Measurements from ENCODE around the gene PRKAG2.
A peak's percentile ranks its signal among the peaks of the same experiment; 100 is the strongest.
"Not testable (repeated sequence)": the region's sequence is repeated elsewhere in the genome, so short reads cannot be mapped to it uniquely, and the experiment has no call there.

The PRKAG2 gene

DNA sequence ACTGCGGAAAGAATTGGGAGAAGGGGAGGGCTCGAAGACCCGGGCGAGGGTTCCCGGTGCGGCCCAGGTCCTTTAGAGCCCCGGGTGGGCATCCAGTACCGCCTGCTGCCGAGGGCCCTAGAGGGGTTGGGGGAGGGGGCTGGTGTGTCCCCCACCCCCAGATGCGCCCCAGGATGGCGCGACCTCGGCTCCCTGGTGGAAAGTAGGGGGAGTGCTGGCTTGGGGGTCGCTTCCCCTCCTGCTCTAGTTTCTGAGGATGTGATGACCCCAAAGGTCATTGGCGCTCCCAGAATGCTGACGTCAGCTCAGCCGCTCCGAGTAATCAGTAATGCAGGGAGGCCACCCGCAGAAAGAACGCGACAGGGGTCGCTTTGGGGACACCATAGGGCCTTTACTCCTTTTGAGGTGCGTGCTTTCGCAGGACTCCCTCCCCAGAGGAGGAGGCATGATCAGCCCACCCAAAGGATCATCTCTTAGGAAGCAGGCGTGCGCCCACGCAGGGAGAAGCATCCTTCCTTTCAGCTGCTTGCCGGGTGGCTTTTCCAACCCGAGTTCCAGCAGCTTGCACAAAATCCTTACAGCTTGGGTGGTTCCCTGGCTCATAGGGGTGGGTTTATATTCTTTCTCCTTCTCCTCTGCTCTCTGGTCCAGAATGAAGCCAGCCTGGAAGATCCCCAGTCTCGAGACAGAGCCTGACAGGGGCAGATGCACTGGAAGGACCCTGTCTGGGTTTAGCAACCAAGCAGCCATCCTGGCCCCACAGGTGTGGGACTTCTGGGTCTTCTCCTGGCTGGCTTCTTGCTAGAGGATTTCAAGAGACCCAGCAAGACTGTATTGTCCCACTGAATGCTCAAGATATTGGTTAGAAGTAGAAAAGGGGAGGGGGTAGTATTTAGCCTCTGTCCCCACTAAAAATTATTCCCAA lies 1.3 kb upstream of the PRKAG2 start:
- Histone ChIP-seq H3K4me2 (ENCODE audit: low read length) (peak overlapping the region; percentile 95), H3K9me3 (ENCODE audit: control insufficient read depth, low read length) (no peaks in the 10 kb centered on the region), H3K36me3 (ENCODE audit: control insufficient read depth, insufficient read depth, low read length) (no peaks in the 10 kb centered on the region), H3K9ac (no peak overlapping the region), H3K27ac (no peak overlapping the region), H3K27me3 (ENCODE audit: control insufficient read depth, insufficient read depth, low read length) (no peaks in the 10 kb centered on the region), H2AFZ (peak overlapping the region; percentile 95), H3K4me1 (no peaks in the 10 kb centered on the region), H3K4me3 (ENCODE audit: low read depth, low read length) (peak overlapping the region; percentile 9), H3K79me2 (no peaks in the 10 kb centered on the region)
- TF ChIP-seq CTCF (IDR thresholded peaks at IDR 0.05), result no peak

DNA sequence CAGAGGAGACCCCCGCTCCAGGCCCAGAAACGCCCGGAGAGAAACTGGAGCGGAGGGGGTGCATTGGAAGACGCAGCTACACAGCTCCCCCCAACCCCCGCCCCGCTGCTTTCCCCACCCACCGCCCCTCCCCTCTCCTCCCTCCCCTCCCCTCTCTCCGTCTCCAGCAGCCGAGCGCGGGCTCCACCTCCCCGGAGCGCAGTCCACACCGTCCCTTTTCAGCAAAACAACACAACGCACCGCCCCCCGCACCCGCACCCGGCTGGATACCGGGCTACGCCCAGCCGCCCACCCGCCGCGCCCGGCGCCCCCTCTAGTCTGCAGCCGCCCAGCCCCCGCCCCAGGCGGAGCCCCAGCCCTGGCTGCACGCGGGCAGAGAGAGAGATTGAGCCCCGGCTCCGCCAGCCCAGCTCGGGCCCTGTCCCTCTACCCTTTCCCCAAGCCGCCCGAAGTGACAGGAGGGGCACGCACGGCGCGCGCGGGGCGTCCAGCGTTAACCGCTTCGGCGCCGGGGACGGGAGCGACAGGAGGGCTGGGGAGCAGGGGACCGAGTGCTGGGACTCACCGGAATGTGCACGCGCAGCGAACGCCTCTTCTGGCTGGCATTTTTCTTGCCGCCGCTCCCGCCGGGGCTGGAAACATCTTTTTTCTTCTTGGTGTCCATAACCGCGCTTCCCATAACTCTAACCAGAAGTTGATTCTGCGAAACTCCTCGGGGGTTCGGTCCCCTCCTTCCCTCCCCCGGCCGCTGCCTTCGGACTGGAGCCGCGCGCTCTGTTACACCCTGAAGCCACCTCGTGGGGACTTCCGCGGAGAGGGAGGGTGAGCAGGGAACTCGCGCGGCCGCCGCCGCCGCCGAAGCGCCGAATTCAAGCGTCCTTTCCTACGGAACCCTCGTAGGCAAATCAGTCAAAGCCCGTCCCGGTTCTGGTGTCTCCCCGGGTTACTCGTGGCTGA lies 695 bp downstream of the PRKAG2 start:
- no peaks in the 10 kb centered on the region for H3K36me3 ChIP-seq (ENCODE audit: control insufficient read depth, insufficient read depth, low read length)
- peak overlapping the region; percentile 95 for H2AFZ ChIP-seq
- H3K27ac ChIP-seq, result peak overlapping the region; percentile 70
- H3K79me2 ChIP-seq, result no peaks in the 10 kb centered on the region
- peak overlapping the region; percentile 70 for H3K4me3 ChIP-seq (ENCODE audit: low read depth, low read length)
- H3K9ac ChIP-seq, result no peak overlapping the region
- H3K4me2 ChIP-seq (ENCODE audit: low read length), result peak overlapping the region; percentile 95
- H3K9me3 ChIP-seq (ENCODE audit: control insufficient read depth, low read length), result no peaks in the 10 kb centered on the region
- TF ChIP-seq CTCF (IDR thresholded peaks at IDR 0.05), result no peak
- H3K4me1 ChIP-seq, result no peaks in the 10 kb centered on the region
- H3K27me3 ChIP-seq (ENCODE audit: control insufficient read depth, insufficient read depth, low read length), result no peaks in the 10 kb centered on the region

GRCh38 chr7:151874479-151874878 lies 2.4 kb downstream of the PRKAG2 start:
- not testable (repeated sequence) for H3K9ac ChIP-seq; H3K79me2 ChIP-seq; H3K36me3 ChIP-seq (ENCODE audit: control insufficient read depth, insufficient read depth, low read length); H3K27me3 ChIP-seq (ENCODE audit: control insufficient read depth, insufficient read depth, low read length); H3K4me1 ChIP-seq; H3K9me3 ChIP-seq (ENCODE audit: control insufficient read depth, low read length); H3K27ac ChIP-seq; H3K4me2 ChIP-seq (ENCODE audit: low read length); H3K4me3 ChIP-seq (ENCODE audit: low read depth, low read length); H2AFZ ChIP-seq

DNA sequence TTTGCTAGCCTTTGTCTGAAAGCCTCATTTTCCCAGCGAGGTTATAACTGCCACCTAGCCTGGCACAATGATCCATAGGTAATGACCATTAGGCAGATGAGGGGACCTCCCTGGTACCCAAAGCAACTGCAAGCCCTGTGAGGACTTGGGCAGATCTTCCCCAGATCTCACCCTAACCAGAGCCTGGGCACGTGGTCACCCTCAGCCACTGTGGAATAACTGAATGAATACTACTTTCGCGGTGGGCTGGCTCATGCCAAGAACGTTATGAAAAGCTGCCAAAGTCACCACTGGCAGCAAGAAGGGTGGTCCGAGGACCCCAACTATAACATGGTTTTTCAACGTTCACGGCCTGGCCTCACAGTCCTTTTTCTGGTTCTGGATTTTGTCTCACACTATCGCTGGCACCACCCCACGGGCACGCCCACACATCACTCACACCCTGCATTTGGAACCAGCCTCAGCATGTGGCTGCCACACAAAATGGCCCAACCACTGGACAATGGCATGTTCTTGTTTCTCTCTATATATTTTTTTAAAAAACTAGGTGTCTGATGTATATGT lies 3.4 kb downstream of the PRKAG2 start:
- no peak for TF ChIP-seq CTCF (IDR thresholded peaks at IDR 0.05)
- Histone ChIP-seq H3K4me3 (ENCODE audit: low read depth, low read length) (no peak overlapping the region), H3K27ac (no peak overlapping the region), H3K79me2 (no peaks in the 10 kb centered on the region), H3K27me3 (ENCODE audit: control insufficient read depth, insufficient read depth, low read length) (no peaks in the 10 kb centered on the region), H3K36me3 (ENCODE audit: control insufficient read depth, insufficient read depth, low read length) (no peaks in the 10 kb centered on the region), H2AFZ (no peak overlapping the region), H3K9ac (no peak overlapping the region), H3K4me1 (peaks cover under 1% of the 10 kb centered on the region), H3K9me3 (ENCODE audit: control insufficient read depth, low read length) (no peaks in the 10 kb centered on the region), H3K4me2 (ENCODE audit: low read length) (no peak overlapping the region)
